Loucy (cell line): Measurements from ENCODE around the gene ATP11A.

Experiments
- H2AFZ ChIP-seq: fragments of 200-600 bp; sonication (generic); 2 replicates; pipeline ENCODE4 v1.6.0; 2016; ENCODE audit warnings: antibody characterized with exemption, mild to moderate bottlenecking, low read length, moderate library complexity
- H3F3A ChIP-seq: fragments of 200-600 bp; 2 replicates; pipeline ENCODE4 v1.6.0; 2016; ENCODE audit warnings: antibody characterized with exemption, low read depth, mild to moderate bottlenecking
- H3K27me3 ChIP-seq: fragments of 200-600 bp; sonication (generic); 2 replicates; pipeline ENCODE4 v1.6.1; 2014; ENCODE audit warnings: low read length, mild to moderate bottlenecking; ENCODE audit not compliant: insufficient read depth, poor library complexity, severe bottlenecking
- H3K36me3 ChIP-seq: fragments of 200-600 bp; sonication (generic); 2 replicates; pipeline ENCODE4 v1.6.1; 2016; ENCODE audit warnings: low read length; ENCODE audit not compliant: insufficient read depth
- H3K4me1 ChIP-seq: fragments of 200-600 bp; sonication (generic); 2 replicates; pipeline ENCODE4 v1.5.1; 2014; ENCODE audit warnings: low read length, mild to moderate bottlenecking; ENCODE audit not compliant: insufficient read depth, poor library complexity, severe bottlenecking
- H3K4me2 ChIP-seq: fragments of 200-600 bp; sonication (generic); 2 replicates; pipeline ENCODE4 v1.6.0; 2014; ENCODE audit warnings: antibody characterized with exemption, low read length, low read depth, mild to moderate bottlenecking; ENCODE audit not compliant: poor library complexity, severe bottlenecking
- H3K4me3 ChIP-seq: fragments of 200-600 bp; sonication (generic); 2 replicates; pipeline ENCODE4 v1.5.1; 2014; ENCODE audit warnings: low read length, mild to moderate bottlenecking, mixed read lengths; ENCODE audit not compliant: poor library complexity, severe bottlenecking
- H3K79me2 ChIP-seq: fragments of 200-600 bp; sonication (generic); 2 replicates; pipeline ENCODE4 v1.6.1; 2014; ENCODE audit warnings: low read length; ENCODE audit not compliant: insufficient read depth
- H3K9ac ChIP-seq: fragments of 200-600 bp; sonication (generic); 2 replicates; pipeline ENCODE4 v1.6.0; 2014; ENCODE audit warnings: mild to moderate bottlenecking, low read depth, low read length, moderate library complexity; ENCODE audit not compliant: poor library complexity, severe bottlenecking
- H3K9me2 ChIP-seq: fragments of 200-600 bp; sonication (generic); replicated peaks from 2 replicates; pipeline ENCODE4 v1.6.1; 2016; ENCODE audit warnings: low read depth, low read length, mixed read lengths
- H3K9me3 ChIP-seq: fragments of 200-600 bp; sonication (generic); 2 replicates; pipeline ENCODE4 v1.6.1; 2014; ENCODE audit warnings: mild to moderate bottlenecking, antibody characterized with exemption, low read length, low read depth; ENCODE audit not compliant: insufficient read depth
- H4K20me1 ChIP-seq: fragments of 200-600 bp; sonication (generic); 2 replicates; pipeline ENCODE4 v1.6.0; 2014; ENCODE audit warnings: antibody characterized with exemption, low read length, mild to moderate bottlenecking; ENCODE audit not compliant: insufficient read depth, poor library complexity, severe bottlenecking
- EZH2phosphoT487 ChIP-seq: fragments of 200-600 bp; IDR thresholded peaks from 2 replicates; pipeline ENCODE4 v1.6.1; 2018; ENCODE audit warnings: antibody characterized with exemption, mild to moderate bottlenecking, moderate library complexity, borderline replicate concordance
- TF ChIP-seq, protein P1 (sequence below): fragments of 200-600 bp; sonication (generic); conservative IDR thresholded peaks from 2 replicates; pipeline ENCODE4 v1.5.1; 2014; ENCODE audit warnings: mild to moderate bottlenecking, antibody characterized with exemption, low read length

ATP11A gene

GRCh38 chr13:112652512-112653070 is 37.2 kb upstream of the ATP11A start:
- Histone ChIP-seq H3K9me3 (no peaks in the 10 kb centered on the region), H3K4me1 (no peaks in the 10 kb centered on the region), H3K27me3 (no peaks in the 10 kb centered on the region), H3K79me2 (no peaks in the 10 kb centered on the region), H3F3A (no peaks in the 10 kb centered on the region), H3K36me3 (no peaks in the 10 kb centered on the region), H3K4me3 (no peak overlapping the region), H3K9ac (no peak overlapping the region), H3K4me2 (no peak overlapping the region), H2AFZ (no peak overlapping the region), H3K9me2 (no peaks in the 10 kb centered on the region), H4K20me1 (no peaks in the 10 kb centered on the region)
- TF ChIP-seq EZH2phosphoT487: no peak
- TF ChIP-seq, protein P1, sequence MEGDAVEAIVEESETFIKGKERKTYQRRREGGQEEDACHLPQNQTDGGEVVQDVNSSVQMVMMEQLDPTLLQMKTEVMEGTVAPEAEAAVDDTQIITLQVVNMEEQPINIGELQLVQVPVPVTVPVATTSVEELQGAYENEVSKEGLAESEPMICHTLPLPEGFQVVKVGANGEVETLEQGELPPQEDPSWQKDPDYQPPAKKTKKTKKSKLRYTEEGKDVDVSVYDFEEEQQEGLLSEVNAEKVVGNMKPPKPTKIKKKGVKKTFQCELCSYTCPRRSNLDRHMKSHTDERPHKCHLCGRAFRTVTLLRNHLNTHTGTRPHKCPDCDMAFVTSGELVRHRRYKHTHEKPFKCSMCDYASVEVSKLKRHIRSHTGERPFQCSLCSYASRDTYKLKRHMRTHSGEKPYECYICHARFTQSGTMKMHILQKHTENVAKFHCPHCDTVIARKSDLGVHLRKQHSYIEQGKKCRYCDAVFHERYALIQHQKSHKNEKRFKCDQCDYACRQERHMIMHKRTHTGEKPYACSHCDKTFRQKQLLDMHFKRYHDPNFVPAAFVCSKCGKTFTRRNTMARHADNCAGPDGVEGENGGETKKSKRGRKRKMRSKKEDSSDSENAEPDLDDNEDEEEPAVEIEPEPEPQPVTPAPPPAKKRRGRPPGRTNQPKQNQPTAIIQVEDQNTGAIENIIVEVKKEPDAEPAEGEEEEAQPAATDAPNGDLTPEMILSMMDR: no peak

DNA sequence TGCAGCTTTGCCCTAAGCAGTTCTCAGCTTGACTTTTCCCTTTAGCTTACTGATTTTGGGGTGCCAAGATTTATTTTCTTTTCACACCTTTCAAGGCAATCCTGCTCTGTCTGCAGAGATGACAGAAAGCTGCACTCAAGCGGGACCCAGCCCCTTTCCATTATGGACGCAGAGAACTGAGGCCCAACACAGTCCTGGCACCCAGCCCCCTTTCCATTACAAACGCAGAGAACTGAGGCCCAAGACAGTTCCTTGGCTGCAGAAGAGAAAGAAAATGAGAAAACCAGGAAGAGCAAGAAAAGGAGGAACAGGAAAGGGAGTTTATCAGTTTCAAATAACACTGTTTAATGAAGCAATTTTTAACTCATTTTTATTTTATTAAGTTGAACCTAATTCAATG is 36.8 kb upstream of the ATP11A start:
- no peak overlapping the region for H3K4me3 ChIP-seq
- no peaks in the 10 kb centered on the region for H3K4me1 ChIP-seq
- H3K9me3 ChIP-seq: no peaks in the 10 kb centered on the region
- H3K9ac ChIP-seq: no peak overlapping the region
- TF ChIP-seq, protein P1: no peak
- TF ChIP-seq EZH2phosphoT487: no peak
- H3K9me2 ChIP-seq: no peaks in the 10 kb centered on the region
- no peaks in the 10 kb centered on the region for H3K36me3 ChIP-seq
- no peaks in the 10 kb centered on the region for H3K27me3 ChIP-seq
- H3K79me2 ChIP-seq: no peaks in the 10 kb centered on the region
- H2AFZ ChIP-seq: no peak overlapping the region
- no peak overlapping the region for H3K4me2 ChIP-seq
- H4K20me1 ChIP-seq: no peaks in the 10 kb centered on the region
- H3F3A ChIP-seq: no peaks in the 10 kb centered on the region

DNA sequence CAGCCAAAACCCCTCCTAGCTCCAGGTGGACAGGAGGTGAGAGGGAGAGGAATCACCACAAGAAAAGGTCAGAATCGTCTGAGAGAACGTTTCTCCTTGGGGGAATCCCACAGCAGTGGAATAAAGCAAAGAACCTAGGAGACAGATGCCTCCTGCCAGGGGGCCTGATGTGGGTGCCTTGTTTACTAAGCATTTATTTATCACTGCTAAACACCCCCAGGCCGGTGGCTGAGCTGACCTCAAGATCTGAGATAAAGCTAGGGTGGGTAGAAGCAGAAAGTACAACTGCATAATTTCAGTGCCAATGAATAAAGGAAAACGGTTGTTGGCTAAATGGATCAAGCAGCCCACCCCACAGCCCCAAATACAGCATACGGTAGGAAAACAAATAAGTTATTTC is 33.9 kb upstream of the ATP11A start:
- Histone ChIP-seq H3K79me2 (no peaks in the 10 kb centered on the region), H3K27me3 (no peaks in the 10 kb centered on the region), H2AFZ (no peak overlapping the region), H3K9ac (no peak overlapping the region), H3K9me2 (no peaks in the 10 kb centered on the region), H3K4me2 (no peak overlapping the region), H3K9me3 (no peaks in the 10 kb centered on the region), H4K20me1 (no peaks in the 10 kb centered on the region), H3K4me3 (no peak overlapping the region), H3K36me3 (no peaks in the 10 kb centered on the region), H3F3A (no peaks in the 10 kb centered on the region), H3K4me1 (no peaks in the 10 kb centered on the region)
- no peak for TF ChIP-seq EZH2phosphoT487
- TF ChIP-seq, protein P1: no peak
